ENCODE results near the gene FHAD1. TPM values are rescaled to one million over a fixed set of nuclear protein-coding genes. Genes with fewer than 3 reads are reported as not detected.

FHAD1 gene
- total RNA-seq, 2 donors from 2014 or later = 0.27 to 6.5 TPM

GRCh38 chr1:15236746-15237145 lies 10.3 kb upstream of the FHAD1 start:
- Histone ChIP-seq H3K27ac (no peak overlapping the region), H3K4me3 (no peak overlapping the region), H3K27me3 (replicated peaks; ENCODE audit: insufficient read depth) (no peaks in the 10 kb centered on the region), H3K9me3 (no peaks in the 10 kb centered on the region), H3K4me1 (replicated peaks) (no peaks in the 10 kb centered on the region), H3K36me3 (no peaks in the 10 kb centered on the region)
- WGBS = 76% methylated on average over 9 of the region's 9 CpGs
- intact Hi-C loops (cut with DNase I) = no loop called here
- DNase-seq (ENCODE audit: low spot score) = no peak
- TF ChIP-seq POLR2AphosphoS5 (IDR thresholded peaks at IDR 0.05) (no peak), POLR2A (IDR thresholded peaks at IDR 0.05) (no peak)
- TF ChIP-seq, protein P1, sequence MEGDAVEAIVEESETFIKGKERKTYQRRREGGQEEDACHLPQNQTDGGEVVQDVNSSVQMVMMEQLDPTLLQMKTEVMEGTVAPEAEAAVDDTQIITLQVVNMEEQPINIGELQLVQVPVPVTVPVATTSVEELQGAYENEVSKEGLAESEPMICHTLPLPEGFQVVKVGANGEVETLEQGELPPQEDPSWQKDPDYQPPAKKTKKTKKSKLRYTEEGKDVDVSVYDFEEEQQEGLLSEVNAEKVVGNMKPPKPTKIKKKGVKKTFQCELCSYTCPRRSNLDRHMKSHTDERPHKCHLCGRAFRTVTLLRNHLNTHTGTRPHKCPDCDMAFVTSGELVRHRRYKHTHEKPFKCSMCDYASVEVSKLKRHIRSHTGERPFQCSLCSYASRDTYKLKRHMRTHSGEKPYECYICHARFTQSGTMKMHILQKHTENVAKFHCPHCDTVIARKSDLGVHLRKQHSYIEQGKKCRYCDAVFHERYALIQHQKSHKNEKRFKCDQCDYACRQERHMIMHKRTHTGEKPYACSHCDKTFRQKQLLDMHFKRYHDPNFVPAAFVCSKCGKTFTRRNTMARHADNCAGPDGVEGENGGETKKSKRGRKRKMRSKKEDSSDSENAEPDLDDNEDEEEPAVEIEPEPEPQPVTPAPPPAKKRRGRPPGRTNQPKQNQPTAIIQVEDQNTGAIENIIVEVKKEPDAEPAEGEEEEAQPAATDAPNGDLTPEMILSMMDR (IDR thresholded peaks at IDR 0.05) = no peak

DNA sequence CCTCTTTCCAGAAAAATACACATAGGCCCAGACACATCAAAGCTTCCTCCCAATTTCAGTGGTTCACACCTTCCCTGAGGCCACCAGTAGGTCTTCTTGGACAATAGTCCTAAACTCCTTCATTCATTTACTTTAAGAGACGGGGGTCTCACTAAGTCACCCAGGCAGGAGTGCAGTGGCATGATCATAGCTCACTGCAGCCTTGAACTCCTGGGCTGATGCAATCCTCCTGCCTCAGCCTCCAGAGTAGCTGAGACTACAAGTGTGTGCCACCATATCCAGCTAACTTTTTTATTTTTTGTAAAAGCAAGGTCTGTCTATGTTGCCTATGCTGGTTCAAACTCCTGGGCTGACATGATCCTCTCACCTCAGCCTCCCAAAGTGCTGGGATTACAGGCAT lies 8.2 kb upstream of the FHAD1 start:
- Histone ChIP-seq H3K36me3 (no peaks in the 10 kb centered on the region), H3K27ac (no peak overlapping the region), H3K4me1 (replicated peaks) (no peaks in the 10 kb centered on the region), H3K27me3 (replicated peaks; ENCODE audit: insufficient read depth) (no peaks in the 10 kb centered on the region), H3K4me3 (no peak overlapping the region), H3K9me3 (no peaks in the 10 kb centered on the region)
- WGBS = 95% methylated on average over 1 of the region's 1 CpG
- intact Hi-C loops (cut with DNase I) = no loop called here
- no peak for DNase-seq (ENCODE audit: low spot score)
- TF ChIP-seq POLR2AphosphoS5 (IDR thresholded peaks at IDR 0.05) (no peak), POLR2A (IDR thresholded peaks at IDR 0.05) (no peak)
- TF ChIP-seq, protein P1 (IDR thresholded peaks at IDR 0.05) = no peak

DNA sequence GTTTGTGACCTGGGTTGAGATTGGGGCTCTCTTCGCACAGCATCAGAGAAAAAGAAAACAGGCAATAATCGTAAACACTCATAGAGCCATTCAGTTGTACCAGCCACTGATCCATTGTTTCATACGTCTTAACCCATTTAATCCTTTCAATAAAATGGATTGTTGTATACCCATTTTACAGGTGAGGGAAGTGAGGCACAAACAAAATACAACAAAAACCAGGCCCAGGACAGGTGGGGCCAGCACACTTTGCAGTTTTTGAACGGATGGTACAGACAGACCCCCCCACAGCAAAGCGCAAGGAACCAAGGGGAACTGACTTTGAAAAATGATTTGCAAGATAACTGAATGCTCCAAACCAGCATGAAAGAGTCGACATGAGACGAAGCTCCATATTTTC lies 4.3 kb upstream of the FHAD1 start:
- TF ChIP-seq POLR2A (IDR thresholded peaks at IDR 0.05) (no peak), POLR2AphosphoS5 (IDR thresholded peaks at IDR 0.05) (no peak)
- TF ChIP-seq, protein P1 (IDR thresholded peaks at IDR 0.05) = no peak
- Histone ChIP-seq H3K9me3 (no peaks in the 10 kb centered on the region), H3K4me1 (replicated peaks) (no peaks in the 10 kb centered on the region), H3K36me3 (no peaks in the 10 kb centered on the region), H3K4me3 (no peak overlapping the region), H3K27me3 (replicated peaks; ENCODE audit: insufficient read depth) (no peaks in the 10 kb centered on the region), H3K27ac (no peak overlapping the region)
- 91% methylated on average over 7 of the region's 7 CpGs for WGBS
- intact Hi-C loops (cut with DNase I) = no loop called here
- DNase-seq (ENCODE audit: low spot score) = no peak

- Histone ChIP-seq H3K9me3 (no peaks in the 10 kb centered on the region), H3K27ac (no peak overlapping the region), H3K36me3 (no peaks in the 10 kb centered on the region), H3K27me3 (replicated peaks; ENCODE audit: insufficient read depth) (no peaks in the 10 kb centered on the region), H3K4me1 (replicated peaks) (no peaks in the 10 kb centered on the region), H3K4me3 (no peak overlapping the region)
- no peak for TF ChIP-seq POLR2A (IDR thresholded peaks at IDR 0.05)
- TF ChIP-seq, protein P1 (IDR thresholded peaks at IDR 0.05) = no peak
- TF ChIP-seq POLR2AphosphoS5 (IDR thresholded peaks at IDR 0.05) = no peak
- 52% methylated on average over 10 of the region's 10 CpGs for WGBS
- DNase-seq (ENCODE audit: low spot score) = no peak
- intact Hi-C loops (cut with DNase I) = no loop called here
Observed at GRCh38 chr1:15243275-15244043, 3.6 kb upstream of the FHAD1 start.

DNA sequence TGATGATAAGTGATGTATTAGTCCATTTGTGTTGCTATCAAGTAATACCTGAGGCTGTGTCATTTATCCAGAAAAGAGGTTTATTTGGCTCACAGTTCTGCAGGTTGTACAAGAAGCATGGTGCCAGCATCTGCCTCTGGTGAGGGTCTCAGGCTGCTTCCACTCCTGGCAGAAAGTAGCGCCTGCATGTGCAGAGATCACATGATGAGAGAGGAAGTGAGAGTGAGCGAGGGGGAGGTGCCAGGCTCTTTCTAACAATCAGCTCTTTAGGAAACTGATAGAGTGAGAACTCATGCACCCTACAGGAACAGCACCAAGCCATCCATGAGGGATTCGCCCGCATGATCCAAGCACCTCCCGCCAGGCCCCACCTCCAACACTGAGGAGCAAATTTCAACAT lies 2.2 kb upstream of the FHAD1 start:
- no peak for TF ChIP-seq POLR2A (IDR thresholded peaks at IDR 0.05)
- TF ChIP-seq, protein P1 (IDR thresholded peaks at IDR 0.05) = no peak
- no peak for TF ChIP-seq POLR2AphosphoS5 (IDR thresholded peaks at IDR 0.05)
- DNase-seq (ENCODE audit: low spot score) = no peak
- H3K4me1 ChIP-seq (replicated peaks) = no peaks in the 10 kb centered on the region
- H3K36me3 ChIP-seq = no peaks in the 10 kb centered on the region
- WGBS = 87% methylated on average over 5 of the region's 5 CpGs
- intact Hi-C loops (cut with DNase I) = loop anchor here (5.0 kb wide), 1 partner anchor 33 kb away; no protein-coding TSS in a partner anchor
- no peak overlapping the region for H3K4me3 ChIP-seq
- no peak overlapping the region for H3K27ac ChIP-seq
- no peaks in the 10 kb centered on the region for H3K27me3 ChIP-seq (replicated peaks; ENCODE audit: insufficient read depth)
- H3K9me3 ChIP-seq = no peaks in the 10 kb centered on the region

Measured in prostate gland (tissue), 2 donors.